ENCODE results near the gene ENPEP.

DNA sequence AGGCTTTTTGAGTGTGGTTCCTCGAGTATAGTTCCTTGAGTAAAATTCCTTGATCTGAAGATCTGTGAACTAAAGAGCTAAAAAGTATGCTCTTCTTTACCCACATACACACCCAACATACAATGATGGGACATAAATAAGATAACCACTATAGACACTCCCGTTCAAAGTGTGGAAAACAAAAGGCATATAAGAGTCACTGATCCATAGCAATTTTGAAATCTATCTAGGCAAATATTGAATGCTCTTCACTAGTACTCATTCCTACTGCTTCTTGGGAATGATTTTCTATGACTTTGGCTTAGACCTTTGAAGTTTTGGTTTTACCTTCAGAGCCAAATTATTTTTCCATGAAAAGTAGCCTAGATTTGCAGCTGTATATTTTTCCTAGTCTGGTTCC is 120.5 kb downstream of the ENPEP start:
- TF ChIP-seq, protein P1, sequence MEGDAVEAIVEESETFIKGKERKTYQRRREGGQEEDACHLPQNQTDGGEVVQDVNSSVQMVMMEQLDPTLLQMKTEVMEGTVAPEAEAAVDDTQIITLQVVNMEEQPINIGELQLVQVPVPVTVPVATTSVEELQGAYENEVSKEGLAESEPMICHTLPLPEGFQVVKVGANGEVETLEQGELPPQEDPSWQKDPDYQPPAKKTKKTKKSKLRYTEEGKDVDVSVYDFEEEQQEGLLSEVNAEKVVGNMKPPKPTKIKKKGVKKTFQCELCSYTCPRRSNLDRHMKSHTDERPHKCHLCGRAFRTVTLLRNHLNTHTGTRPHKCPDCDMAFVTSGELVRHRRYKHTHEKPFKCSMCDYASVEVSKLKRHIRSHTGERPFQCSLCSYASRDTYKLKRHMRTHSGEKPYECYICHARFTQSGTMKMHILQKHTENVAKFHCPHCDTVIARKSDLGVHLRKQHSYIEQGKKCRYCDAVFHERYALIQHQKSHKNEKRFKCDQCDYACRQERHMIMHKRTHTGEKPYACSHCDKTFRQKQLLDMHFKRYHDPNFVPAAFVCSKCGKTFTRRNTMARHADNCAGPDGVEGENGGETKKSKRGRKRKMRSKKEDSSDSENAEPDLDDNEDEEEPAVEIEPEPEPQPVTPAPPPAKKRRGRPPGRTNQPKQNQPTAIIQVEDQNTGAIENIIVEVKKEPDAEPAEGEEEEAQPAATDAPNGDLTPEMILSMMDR (IDR thresholded peaks at IDR 0.05), result no peak
- no peak for TF ChIP-seq POLR2AphosphoS5 (IDR thresholded peaks at IDR 0.05)
- no peak for TF ChIP-seq POLR2A (IDR thresholded peaks at IDR 0.05)
